AG09319 (cell line): ENCODE results near the gene AQP9.

Experiments
- DNase-seq: peaks from one replicate; pipeline ENCODE4 v3.0.0-alpha.2; 2010; ENCODE audit warnings: low read depth; ENCODE audit errors: extremely low read depth
- CTCF ChIP-seq: IDR thresholded peaks from 2 replicates; pipeline ENCODE4 v1.5.1; 2011; ENCODE audit warnings: low read depth, mild to moderate bottlenecking, inconsistent platforms, low read length, moderate library complexity

Gene AQP9

DNA sequence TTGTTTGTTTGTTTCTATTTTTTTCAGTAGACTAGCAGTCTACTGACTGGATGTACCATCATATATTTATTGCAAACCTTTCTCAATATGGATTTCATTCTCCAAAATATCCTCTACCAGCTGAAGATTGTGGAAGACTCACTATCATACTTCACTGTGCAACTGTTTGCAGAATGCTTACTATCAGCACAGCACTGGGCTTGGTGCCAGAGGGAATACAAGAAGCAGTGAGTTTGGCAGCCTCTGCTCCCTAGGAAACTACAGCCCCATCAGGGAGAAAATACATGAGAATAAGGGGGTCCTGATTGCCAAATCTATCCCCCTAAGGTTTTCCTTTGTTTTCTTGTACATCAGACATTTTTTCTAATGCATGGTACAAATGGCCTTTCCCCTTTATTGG is 27.5 kb downstream of the AQP9 start:
- no peak for DNase-seq
- no peak for TF ChIP-seq CTCF

DNA sequence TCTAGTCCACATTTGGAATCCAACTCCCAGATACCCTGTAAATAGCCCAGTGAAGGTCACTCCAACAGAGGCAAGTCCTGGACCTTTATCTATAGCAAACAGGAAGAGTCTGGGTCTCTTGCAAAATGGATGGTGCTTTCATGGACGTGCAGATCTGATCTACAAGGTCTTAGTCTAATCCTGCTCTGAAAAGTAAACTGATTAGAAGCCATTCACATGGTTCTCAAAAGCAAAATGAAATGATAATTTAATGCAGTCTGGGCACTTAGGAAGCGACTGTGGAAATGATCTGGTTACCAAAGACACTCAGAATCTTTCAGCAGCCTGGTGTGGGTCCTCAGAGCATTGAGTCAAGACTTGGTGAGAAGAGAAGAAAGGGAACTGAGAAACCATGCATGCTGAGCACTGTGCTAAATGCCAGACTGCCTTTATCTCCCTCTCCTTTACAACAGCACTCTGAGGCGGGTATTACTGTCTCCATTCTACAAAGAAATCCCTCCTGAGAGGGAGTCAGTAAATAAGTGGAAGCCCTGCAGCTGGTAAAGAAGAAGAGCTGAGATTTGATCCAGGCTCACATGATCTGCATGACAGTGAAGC is 29.0 kb downstream of the AQP9 start:
- no peak for DNase-seq
- TF ChIP-seq CTCF, result no peak

- no peak for TF ChIP-seq CTCF
- DNase-seq, result no peak
These were observed 31.8 kb downstream of the AQP9 start for GRCh38 chr15:58169934-58170333.

- TF ChIP-seq CTCF, result no peak
These were observed 33.4 kb downstream of the AQP9 start for GRCh38 chr15:58171476-58172061.

DNA sequence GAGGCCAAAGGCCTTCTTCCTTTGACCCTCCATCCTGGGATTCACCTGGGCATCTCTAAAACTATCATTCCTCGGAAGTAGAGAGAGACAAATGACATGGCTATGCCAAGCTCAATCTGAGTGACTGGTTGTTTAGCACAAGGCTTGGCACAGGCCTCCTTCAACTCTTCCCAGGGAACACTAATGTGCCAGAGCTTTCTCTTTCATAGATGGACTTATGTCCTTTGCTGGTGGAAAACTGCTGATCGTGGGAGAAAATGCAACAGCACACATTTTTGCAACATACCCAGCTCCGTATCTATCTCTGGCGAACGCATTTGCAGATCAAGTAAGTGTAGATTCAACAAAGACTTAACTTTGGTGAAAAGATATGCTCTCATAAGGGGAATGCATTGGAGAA is 36.5 kb downstream of the AQP9 start:
- TF ChIP-seq CTCF, result no peak
- DNase-seq, result no peak

More at GRCh38 chr15:58171476-58172061, 33.4 kb downstream of the AQP9 start:
- DNase-seq, result no peak

DNA sequence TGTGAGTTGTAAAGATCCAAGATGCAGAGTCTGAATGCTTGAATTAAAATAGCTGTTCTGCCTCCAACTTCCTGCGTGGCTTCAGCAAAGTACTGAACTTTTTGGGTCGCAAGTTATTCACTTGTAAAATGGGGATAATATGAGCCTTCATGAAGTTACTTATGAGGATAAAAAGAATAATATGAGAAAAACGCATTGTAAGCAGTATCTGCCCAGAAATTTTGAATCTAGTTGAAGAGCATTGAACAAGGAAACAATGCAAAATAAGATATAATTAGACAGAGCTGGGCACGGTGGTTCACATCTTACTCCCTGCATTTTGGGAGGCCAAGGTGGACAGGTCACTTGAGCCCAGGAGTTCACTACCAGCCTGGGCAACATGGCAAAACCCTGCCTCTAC is 37.8 kb downstream of the AQP9 start:
- no peak for TF ChIP-seq CTCF

GRCh38 chr15:58178668-58179067 is 40.5 kb downstream of the AQP9 start:
- TF ChIP-seq CTCF, result no peak

More for the DNA sequence above, 37.8 kb downstream of the AQP9 start:
- DNase-seq, result no peak

More at GRCh38 chr15:58178668-58179067, 40.5 kb downstream of the AQP9 start:
- no peak for DNase-seq
